H9 (cell line): ENCODE data around the gene ALCAM. TPM values are rescaled to one million over a fixed set of nuclear protein-coding genes. Genes with fewer than 3 reads are reported as not detected.

Experiments used
- DNase-seq: peaks from one replicate; pipeline ENCODE4 v3.0.0-alpha.2; 2017
- H2AFZ ChIP-seq: one replicate; pipeline ENCODE4 v1.6.1; 2013; ENCODE audit warnings: mild to moderate bottlenecking, low read length, control low read depth, moderate library complexity
- H2AK5ac ChIP-seq: 2 replicates; pipeline ENCODE4 v1.6.1; 2013; ENCODE audit warnings: low read length, control low read depth, mixed read lengths; ENCODE audit not compliant: insufficient read length
- H2BK120ac ChIP-seq: one replicate; pipeline ENCODE4 v1.6.1; 2013; ENCODE audit warnings: low read depth, mild to moderate bottlenecking, low read length, control low read depth, inconsistent platforms; ENCODE audit not compliant: poor library complexity, severe bottlenecking
- H2BK12ac ChIP-seq: 2 replicates; pipeline ENCODE4 v1.6.1; 2013; ENCODE audit warnings: low read length, control low read depth, mixed read lengths, low read depth; ENCODE audit not compliant: insufficient read length
- H2BK15ac ChIP-seq: 2 replicates; pipeline ENCODE4 v1.6.1; 2013; ENCODE audit warnings: low read depth, low read length, control low read depth
- H2BK20ac ChIP-seq: one replicate; pipeline ENCODE4 v1.6.1; 2013; ENCODE audit warnings: low read depth, mild to moderate bottlenecking, low read length, control low read depth, inconsistent platforms; ENCODE audit not compliant: poor library complexity, severe bottlenecking
- H2BK5ac ChIP-seq: 2 replicates; pipeline ENCODE4 v1.6.1; 2013; ENCODE audit warnings: low read length, control low read depth, mixed read lengths; ENCODE audit not compliant: insufficient read length
- H3K14ac ChIP-seq: 2 replicates; pipeline ENCODE4 v1.6.1; 2013; ENCODE audit warnings: low read length, control low read depth; ENCODE audit not compliant: insufficient read depth
- H3K18ac ChIP-seq: 2 replicates; pipeline ENCODE4 v1.6.1; 2013; ENCODE audit warnings: low read depth, mild to moderate bottlenecking, mixed read lengths, low read length, control low read depth; ENCODE audit not compliant: insufficient read length
- H3K23ac ChIP-seq: 2 replicates; pipeline ENCODE4 v1.6.1; 2013; ENCODE audit warnings: low read length, control low read depth, mixed read lengths, low read depth; ENCODE audit not compliant: insufficient read length
- H3K23me2 ChIP-seq: 2 replicates; pipeline ENCODE4 v1.6.1; 2013; ENCODE audit warnings: low read depth, mild to moderate bottlenecking, mixed read lengths, low read length, control low read depth; ENCODE audit not compliant: insufficient read length, poor library complexity, severe bottlenecking
- H3K27ac ChIP-seq: 2 replicates; pipeline ENCODE4 v1.5.1; 2013; ENCODE audit warnings: low read length, control low read depth, mixed read lengths, low read depth; ENCODE audit not compliant: insufficient read length
- H3K27me3 ChIP-seq: 2 replicates; pipeline ENCODE4 v1.6.1; 2013; ENCODE audit warnings: low read length, control low read depth, inconsistent platforms; ENCODE audit not compliant: insufficient read depth
- H3K4ac ChIP-seq: 2 replicates; pipeline ENCODE4 v1.6.1; 2013; ENCODE audit warnings: low read depth, mild to moderate bottlenecking, control low read depth, inconsistent platforms, low read length, moderate library complexity
- H3K4me1 ChIP-seq: 2 replicates; pipeline ENCODE4 v1.6.1; 2013; ENCODE audit warnings: low read length, control low read depth, inconsistent platforms; ENCODE audit not compliant: insufficient read depth
- H3K4me2 ChIP-seq: 2 replicates; pipeline ENCODE4 v1.6.1; 2013; ENCODE audit warnings: low read length, control low read depth, mixed read lengths; ENCODE audit not compliant: insufficient read length, insufficient read depth
- H3K56ac ChIP-seq: 2 replicates; pipeline ENCODE4 v1.6.1; 2013; ENCODE audit warnings: low read depth, mild to moderate bottlenecking, mixed read lengths, low read length, control low read depth; ENCODE audit not compliant: insufficient read length
- H3K79me1 ChIP-seq: 2 replicates; pipeline ENCODE4 v1.6.1; 2013; ENCODE audit warnings: low read depth, mild to moderate bottlenecking, moderate library complexity, low read length, control low read depth, inconsistent platforms; ENCODE audit not compliant: insufficient read depth, poor library complexity, severe bottlenecking
- H3K79me2 ChIP-seq: 2 replicates; pipeline ENCODE4 v1.6.1; 2013; ENCODE audit warnings: low read length, control low read depth, inconsistent platforms; ENCODE audit not compliant: insufficient read depth
- H3K9ac ChIP-seq: 2 replicates; pipeline ENCODE4 v1.6.1; 2013; ENCODE audit warnings: low read length, control low read depth, mixed read lengths; ENCODE audit not compliant: insufficient read length; ENCODE audit errors: extremely low read depth
- H3K9me3 ChIP-seq: one replicate; pipeline ENCODE4 v1.6.1; 2013; ENCODE audit warnings: low read depth, low read length, inconsistent platforms; ENCODE audit not compliant: control insufficient read depth
- H3T11ph ChIP-seq: one replicate; pipeline ENCODE4 v1.6.1; 2013; ENCODE audit warnings: mild to moderate bottlenecking, low read length, control low read depth, inconsistent platforms
- H4K20me1 ChIP-seq: one replicate; pipeline ENCODE4 v1.6.1; 2013; ENCODE audit not compliant: control insufficient read depth, insufficient read length, insufficient read depth
- H4K5ac ChIP-seq: 2 replicates; pipeline ENCODE4 v1.6.1; 2013; ENCODE audit warnings: low read depth, mild to moderate bottlenecking, mixed read lengths, low read length, control low read depth; ENCODE audit not compliant: insufficient read length
- H4K8ac ChIP-seq: replicated peaks from 2 replicates; pipeline ENCODE4 v1.6.1; 2013; ENCODE audit warnings: low read length, control low read depth, mixed read lengths, low read depth; ENCODE audit not compliant: insufficient read length
- H4K91ac ChIP-seq: 2 replicates; pipeline ENCODE4 v1.6.1; 2013; ENCODE audit warnings: low read depth, mild to moderate bottlenecking, moderate library complexity, mixed read lengths, low read length, control low read depth; ENCODE audit not compliant: insufficient read length
- H3K27ac Mint-ChIP-seq, 3 experiments: 2 replicates in 2 of 3; 3 replicates in 1 of 3; pipeline ENCODE4 v1.8.0; 2020 to 2021; ENCODE audit warnings: mixed read lengths in 3 of 3, mild to moderate bottlenecking in 1 of 3, moderate library complexity in 1 of 3
- H3K27me3 Mint-ChIP-seq: 2 replicates; pipeline ENCODE4 v1.8.0; 2021; ENCODE audit warnings: low read depth, mild to moderate bottlenecking, moderate library complexity, mixed read lengths
- H3K36me3 Mint-ChIP-seq, 3 experiments: 2 replicates in 2 of 3; 3 replicates in 1 of 3; pipeline ENCODE4 v1.8.0; 2020 to 2021; ENCODE audit warnings: low read depth in 3 of 3, mixed read lengths in 3 of 3; ENCODE audit not compliant: insufficient read depth in 1 of 3
- H3K4me1 Mint-ChIP-seq, 2 experiments: 2 replicates each; pipeline ENCODE4 v1.8.0; 2020; ENCODE audit warnings: mixed read lengths in 2 of 2
- H3K4me3 Mint-ChIP-seq, 2 experiments: 2 replicates in 1 of 2; 3 replicates in 1 of 2; pipeline ENCODE4 v1.8.0; 2020 to 2021; ENCODE audit warnings: mild to moderate bottlenecking in 2 of 2, mixed read lengths in 2 of 2, moderate library complexity in 1 of 2
- H3K9me3 Mint-ChIP-seq, 2 experiments: 2 replicates in 1 of 2; 3 replicates in 1 of 2; pipeline ENCODE4 v1.8.0; 2020; ENCODE audit warnings: mild to moderate bottlenecking in 2 of 2, mixed read lengths in 2 of 2, moderate library complexity in 1 of 2
- CTCF ChIP-seq: fragments of 200-600 bp; sonication (generic); conservative IDR thresholded peaks from 3 replicates; pipeline ENCODE4 v1.8.0; 2021; ENCODE audit warnings: antibody characterized with exemption, mild to moderate bottlenecking
- WGBS: extraction: QIAGEN DNeasy Blood & Tissue Kit; methylation state at CpG from one replicate; pipeline ENCODE4 v1.1.7; 2013; ENCODE audit warnings: missing lambda C conversion rate, low lambda C conversion rate, mixed read lengths; ENCODE audit not compliant: insufficient read length; ENCODE audit errors: extremely low coverage; 5-methylcytosine and 5-hydroxymethylcytosine counted together
- total RNA-seq: library from RNA; stranded (reverse); gene quantifications from 2 replicates; pipeline ENCODE4 v1.2.1, GENCODE V29; 2021

ALCAM gene
- total RNA-seq, 1 experiment from 2014 or later, result 43.7 TPM

DNA sequence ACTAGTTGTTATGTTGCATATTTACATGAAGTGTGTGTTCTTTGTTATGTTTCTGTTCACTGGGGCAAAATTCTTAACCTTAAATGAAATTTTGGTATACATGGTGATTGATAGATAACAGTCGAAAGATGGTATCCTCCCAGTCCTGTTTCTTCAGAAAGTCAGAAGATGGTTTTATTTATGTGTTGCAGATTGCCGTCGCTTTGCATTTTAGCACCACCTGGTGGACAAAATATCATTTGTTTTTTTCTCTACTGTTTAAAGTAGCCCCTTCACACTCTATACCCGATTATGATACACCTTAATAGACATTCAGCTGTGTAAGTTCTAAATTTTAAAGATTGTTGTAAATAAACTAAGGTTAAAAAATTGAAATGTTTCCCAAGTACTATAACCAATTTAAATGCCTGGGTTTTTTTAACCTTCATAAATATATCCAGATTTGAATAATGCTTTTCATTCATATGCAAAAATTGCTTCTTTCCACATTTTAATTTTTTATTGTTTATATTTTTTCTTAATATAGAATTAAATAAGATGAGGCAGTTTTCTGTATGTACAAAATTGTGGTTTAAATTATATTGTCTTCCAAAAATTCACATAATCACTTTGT is 152.2 kb downstream of the ALCAM start:
- H2BK120ac ChIP-seq, result no peak overlapping the region
- no peak overlapping the region for H3K4me2 ChIP-seq
- H3K18ac ChIP-seq, result no peak overlapping the region

More for the DNA sequence above, 152.2 kb downstream of the ALCAM start:
- no peak overlapping the region for H4K5ac ChIP-seq
- no peak overlapping the region for H3K14ac ChIP-seq
- H3T11ph ChIP-seq, result no peak overlapping the region
- H3K4me1 ChIP-seq, result no peaks in the 10 kb centered on the region; the same call in 1 of the 2 replicates
- no peak overlapping the region for H3K9ac ChIP-seq
- H3K27ac ChIP-seq, result no peak overlapping the region
- DNase-seq, result no peak
- H2BK15ac ChIP-seq, result no peak overlapping the region
- peaks cover 0 to 3% (median 2%) of the 10 kb centered on the region in 3 experiments; a peak in 2 of 7 replicates for H3K36me3 Mint-ChIP-seq
- no peak overlapping the region for H2AK5ac ChIP-seq
- peak; percentile 82 for TF ChIP-seq CTCF
- H2BK12ac ChIP-seq, result no peak overlapping the region
- no peaks in the 10 kb centered on the region for H3K27me3 Mint-ChIP-seq
- H3K27ac Mint-ChIP-seq, result no peak overlapping the region
- no peak overlapping the region for H3K56ac ChIP-seq
- H4K8ac ChIP-seq, result no peak overlapping the region
- H2BK20ac ChIP-seq, result no peak overlapping the region
- no peaks in the 10 kb centered on the region for H3K9me3 Mint-ChIP-seq
- H3K79me2 ChIP-seq, result no peaks in the 10 kb centered on the region
- H3K79me1 ChIP-seq, result no peaks in the 10 kb centered on the region
- peaks cover 8 to 10% of the 10 kb centered on the region in 2 experiments for H3K4me1 Mint-ChIP-seq
- no peak overlapping the region for H3K23ac ChIP-seq
- H2AFZ ChIP-seq, result no peak overlapping the region
- no peak overlapping the region for H3K4ac ChIP-seq
- no peaks in the 10 kb centered on the region for H3K27me3 ChIP-seq
- no peak overlapping the region for H4K91ac ChIP-seq
- H4K20me1 ChIP-seq, result no peaks in the 10 kb centered on the region
- no peaks in the 10 kb centered on the region for H3K9me3 ChIP-seq
- no peaks in the 10 kb centered on the region for H3K23me2 ChIP-seq
- WGBS, result no CpG with 5 or more reads among the region's 4 CpGs
- H3K4me3 Mint-ChIP-seq, result no peak overlapping the region
- no peak overlapping the region for H2BK5ac ChIP-seq
